Activated CD8-positive, alpha-beta memory T cell treated with anti-CD3 and anti-CD28 coated beads, Interleukin-2, amount 50 U/mL, for 24 hours (primary cell): ENCODE data around the gene FBXO8.

Experiments used
- DNase-seq: peaks from one replicate; pipeline ENCODE4 v3.0.0-alpha.2; 2020; ENCODE audit errors: extremely low read depth

FBXO8 gene

GRCh38 chr4:174210354-174210753 is 73.1 kb downstream of the FBXO8 start:
- DNase-seq, result no peak

- DNase-seq, result no peak
Measured at GRCh38 chr4:174209341-174209740, 74.1 kb downstream of the FBXO8 start.

- no peak for DNase-seq
Measured at GRCh38 chr4:174207367-174207766, 76.1 kb downstream of the FBXO8 start.

GRCh38 chr4:174204164-174204831 is 79.2 kb downstream of the FBXO8 start:
- DNase-seq, result no peak

- no peak for DNase-seq
Measured at GRCh38 chr4:174201871-174202270, 81.6 kb downstream of the FBXO8 start.

- DNase-seq, result no peak
Measured at GRCh38 chr4:174199735-174200134, 83.7 kb downstream of the FBXO8 start.

GRCh38 chr4:174198828-174199227 is 84.6 kb downstream of the FBXO8 start:
- DNase-seq, result no peak

GRCh38 chr4:174198396-174198795 is 85.1 kb downstream of the FBXO8 start:
- DNase-seq, result no peak

GRCh38 chr4:174193438-174194374 is 89.8 kb downstream of the FBXO8 start:
- no peak for DNase-seq

GRCh38 chr4:174192943-174193342 is 90.5 kb downstream of the FBXO8 start:
- DNase-seq, result no peak

GRCh38 chr4:174190832-174191500 is 92.5 kb downstream of the FBXO8 start:
- no peak for DNase-seq

- DNase-seq, result no peak
Measured at GRCh38 chr4:174189392-174190015, 94.0 kb downstream of the FBXO8 start.
